ENCODE measurements around the gene SV2C.

GRCh38 chr5:76219636-76220035, 136.5 kb downstream of the SV2C start:
- no peak for TF ChIP-seq CTCF (IDR thresholded peaks at IDR 0.05)
- no peak for TF ChIP-seq EZH2 (IDR thresholded peaks at IDR 0.05)
- no peak for TF ChIP-seq EZH2phosphoT487 (IDR thresholded peaks at IDR 0.05)
